ENCODE measurements around the gene GHR.

The GHR gene

DNA sequence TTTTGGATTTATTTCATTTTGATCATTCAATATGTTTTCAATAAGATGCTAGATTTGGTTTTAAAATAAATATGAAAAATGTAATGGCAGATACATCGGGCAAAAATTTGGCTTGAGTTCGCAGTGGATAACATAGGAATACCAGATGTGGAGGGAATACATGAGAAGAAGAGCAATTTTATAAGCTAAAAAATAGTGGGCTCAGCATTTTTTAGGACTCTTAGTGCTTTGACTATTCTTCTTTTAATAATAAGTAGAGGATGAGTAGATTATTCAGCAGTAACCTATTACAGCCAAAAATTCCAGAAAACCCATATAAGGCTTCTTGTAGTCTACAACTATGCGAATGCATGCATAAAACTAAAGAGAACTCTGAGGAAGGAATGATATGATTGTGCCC is 22.8 kb upstream of the GHR start:
- no peaks in the 10 kb centered on the region for H3K9me3 ChIP-seq (ENCODE audit: control insufficient read depth in 5 of 5, low read length in 5 of 5)
- no peaks in the 10 kb centered on the region for H3K36me3 ChIP-seq (ENCODE audit: control insufficient read depth in 5 of 5, insufficient read depth in 5 of 5, low read length in 5 of 5)
- no peak overlapping the region for H3K4me3 ChIP-seq (ENCODE audit: low read depth in 1 of 5, low read length in 5 of 5)
- H3K4me1 ChIP-seq (ENCODE audit: control insufficient read depth in 5 of 5, insufficient read depth in 5 of 5, low read length in 5 of 5) = peaks cover 0 to 30% (median 15%) of the 10 kb centered on the region in 5 donors
- no peak overlapping the region for H3K9ac ChIP-seq (ENCODE audit: low read length in 5 of 5)
- no peak overlapping the region for H3K27ac ChIP-seq (ENCODE audit: low read depth, low read length)
- H3K27me3 ChIP-seq (ENCODE audit: control insufficient read depth in 5 of 5, insufficient read depth in 4 of 5, low read length in 5 of 5) = no peaks in the 10 kb centered on the region

DNA sequence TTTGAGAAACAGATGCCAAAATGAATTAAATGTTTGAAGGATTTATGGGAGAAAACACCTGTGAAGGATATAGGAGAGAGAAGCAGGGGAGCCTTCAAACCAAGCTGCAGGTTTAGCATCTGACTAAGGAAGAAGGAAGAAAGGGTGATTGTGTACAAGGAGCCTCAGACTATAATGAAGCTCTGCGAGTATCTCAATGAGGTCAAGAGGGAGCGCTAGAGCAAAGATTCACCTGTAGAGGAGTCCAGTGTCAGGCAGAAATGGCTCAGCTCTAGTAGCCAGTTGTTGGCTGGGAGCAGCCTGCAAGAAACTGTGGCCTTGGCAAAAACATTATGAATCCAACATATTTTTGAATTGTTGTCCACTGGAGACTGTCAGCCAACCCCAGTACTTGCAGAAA is 20.0 kb upstream of the GHR start:
- Histone ChIP-seq H3K4me1 (ENCODE audit: control insufficient read depth in 5 of 5, insufficient read depth in 5 of 5, low read length in 5 of 5) (peaks cover 0 to 18% (median 10%) of the 10 kb centered on the region in 5 donors), H3K9me3 (ENCODE audit: control insufficient read depth in 5 of 5, low read length in 5 of 5) (no peaks in the 10 kb centered on the region), H3K4me3 (ENCODE audit: low read depth in 1 of 5, low read length in 5 of 5) (no peak overlapping the region)

DNA sequence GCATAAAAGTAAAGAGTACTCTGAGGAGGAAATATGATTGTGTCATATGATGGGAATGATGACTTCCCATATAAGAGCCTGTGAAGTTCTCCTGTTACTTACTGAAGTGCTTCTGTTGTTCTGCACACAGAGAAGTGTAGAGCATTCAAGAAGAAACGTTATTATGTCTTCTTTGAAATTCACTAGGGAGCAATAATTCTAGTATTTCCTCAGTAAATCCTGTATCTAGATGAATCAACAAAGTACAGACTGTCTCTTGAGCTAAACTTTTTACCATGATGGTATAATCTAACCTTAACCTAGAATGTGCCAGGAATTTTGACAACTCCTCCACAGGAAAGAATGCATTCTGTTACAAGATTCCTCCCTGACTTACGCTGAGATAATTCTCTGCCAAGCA is 18.9 kb upstream of the GHR start:
- no peaks in the 10 kb centered on the region for H3K9me3 ChIP-seq (ENCODE audit: control insufficient read depth in 5 of 5, low read length in 5 of 5)
- H3K9ac ChIP-seq (ENCODE audit: low read length in 5 of 5) = no peak overlapping the region
- H3K27ac ChIP-seq (ENCODE audit: low read depth, low read length) = no peak overlapping the region
- H3K4me3 ChIP-seq (ENCODE audit: low read depth in 1 of 5, low read length in 5 of 5) = no peak overlapping the region
- no peaks in the 10 kb centered on the region for H3K27me3 ChIP-seq (ENCODE audit: control insufficient read depth in 5 of 5, insufficient read depth in 4 of 5, low read length in 5 of 5)
- peaks cover 0 to 18% (median 10%) of the 10 kb centered on the region in 5 donors for H3K4me1 ChIP-seq (ENCODE audit: control insufficient read depth in 5 of 5, insufficient read depth in 5 of 5, low read length in 5 of 5)
- no peaks in the 10 kb centered on the region for H3K36me3 ChIP-seq (ENCODE audit: control insufficient read depth in 5 of 5, insufficient read depth in 5 of 5, low read length in 5 of 5)

More for the DNA sequence above, 20.0 kb upstream of the GHR start:
- H3K9ac ChIP-seq (ENCODE audit: low read length in 5 of 5) = no peak overlapping the region
- no peak overlapping the region for H3K27ac ChIP-seq (ENCODE audit: low read depth, low read length)
- no peaks in the 10 kb centered on the region for H3K36me3 ChIP-seq (ENCODE audit: control insufficient read depth in 5 of 5, insufficient read depth in 5 of 5, low read length in 5 of 5)
- no peaks in the 10 kb centered on the region for H3K27me3 ChIP-seq (ENCODE audit: control insufficient read depth in 5 of 5, insufficient read depth in 4 of 5, low read length in 5 of 5)

DNA sequence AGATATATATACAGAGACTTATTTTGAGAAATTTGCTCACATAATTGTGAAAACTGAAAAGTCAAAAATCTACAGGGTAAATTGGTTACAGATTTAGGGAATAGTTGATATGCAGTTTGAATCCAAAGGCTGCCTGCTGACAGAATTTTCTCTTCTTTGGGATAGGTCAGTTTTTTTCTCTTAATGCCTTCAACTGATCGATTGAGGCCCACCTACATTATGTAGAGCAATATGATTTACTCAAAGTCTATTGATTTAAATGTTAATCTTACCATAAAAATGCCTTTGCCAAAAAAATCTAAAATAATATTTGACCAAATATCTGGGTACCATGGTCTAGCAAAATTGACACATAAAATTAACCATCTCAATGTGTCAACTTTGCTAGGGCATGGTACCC is 3.9 kb upstream of the GHR start:
- no peaks in the 10 kb centered on the region for H3K36me3 ChIP-seq (ENCODE audit: control insufficient read depth in 5 of 5, insufficient read depth in 5 of 5, low read length in 5 of 5)
- H3K9ac ChIP-seq (ENCODE audit: low read length in 5 of 5) = no peak overlapping the region
- peaks cover 0 to 3% (median 0%) of the 10 kb centered on the region in 5 donors for H3K9me3 ChIP-seq (ENCODE audit: control insufficient read depth in 5 of 5, low read length in 5 of 5)
- H3K4me1 ChIP-seq (ENCODE audit: control insufficient read depth in 5 of 5, insufficient read depth in 5 of 5, low read length in 5 of 5) = peaks cover 3 to 21% (median 12%) of the 10 kb centered on the region in 5 donors
- H3K27ac ChIP-seq (ENCODE audit: low read depth, low read length) = no peak overlapping the region
- no peaks in the 10 kb centered on the region for H3K27me3 ChIP-seq (ENCODE audit: control insufficient read depth in 5 of 5, insufficient read depth in 4 of 5, low read length in 5 of 5)
- H3K4me3 ChIP-seq (ENCODE audit: low read depth in 1 of 5, low read length in 5 of 5) = no peak overlapping the region

DNA sequence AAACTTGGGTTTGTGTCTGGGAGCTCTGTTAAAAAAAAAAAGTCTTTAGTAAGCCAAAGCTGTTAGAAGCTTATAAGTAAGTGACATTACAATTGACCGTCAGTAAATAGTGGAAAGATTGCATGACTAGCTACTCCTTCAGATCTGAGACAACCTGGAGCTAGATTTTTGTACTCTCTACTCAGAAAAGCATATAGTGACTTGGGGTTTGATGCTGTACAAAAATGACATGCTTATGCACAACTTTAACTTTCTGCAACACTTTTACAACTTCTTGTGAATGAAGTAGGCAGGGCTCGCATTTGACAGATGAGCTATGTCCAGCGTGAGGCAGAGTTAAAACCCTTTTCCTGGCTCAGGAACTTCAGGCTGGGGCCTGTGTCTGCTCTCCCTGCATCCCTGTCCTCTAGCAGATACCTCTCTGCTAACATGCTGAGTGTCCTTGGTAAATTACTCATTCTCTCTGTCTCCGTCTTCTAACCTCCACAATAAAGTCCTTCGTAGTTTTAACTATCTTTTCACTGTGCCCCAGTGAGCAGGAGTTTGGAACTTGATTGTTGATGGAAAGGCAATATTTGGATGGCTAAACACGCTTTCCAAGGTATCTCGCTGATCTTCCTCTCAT is 471 bp upstream of the GHR start:
- Histone ChIP-seq H3K36me3 (ENCODE audit: control insufficient read depth in 5 of 5, insufficient read depth in 5 of 5, low read length in 5 of 5) (no peaks in the 10 kb centered on the region), H3K9me3 (ENCODE audit: control insufficient read depth in 5 of 5, low read length in 5 of 5) (no peaks in the 10 kb centered on the region), H3K4me3 (ENCODE audit: low read depth in 1 of 5, low read length in 5 of 5) (peak overlapping the region; percentile 82 to 98 (median 86))

DNA sequence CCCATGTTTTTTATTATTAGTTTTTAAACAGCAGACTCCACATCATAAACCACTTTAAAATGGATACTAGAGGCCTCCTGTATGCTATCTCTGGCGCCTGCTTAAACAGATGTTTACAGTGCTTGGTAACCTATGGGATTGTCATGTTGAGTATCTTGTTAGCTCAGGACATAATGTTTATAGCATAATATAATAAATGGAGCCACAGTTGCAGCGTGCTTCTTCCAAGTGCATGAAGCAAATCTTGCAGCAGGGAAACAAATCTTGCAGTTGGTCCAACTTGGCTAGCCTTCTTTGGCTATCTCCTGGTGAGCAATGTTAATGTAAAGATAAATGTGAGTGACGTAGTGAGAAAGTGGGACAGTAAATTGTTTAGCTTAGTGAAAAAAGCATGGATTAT is 2.8 kb downstream of the GHR start:
- H3K9me3 ChIP-seq (ENCODE audit: control insufficient read depth in 5 of 5, low read length in 5 of 5) = no peaks in the 10 kb centered on the region
- H3K27me3 ChIP-seq (ENCODE audit: control insufficient read depth in 5 of 5, insufficient read depth in 4 of 5, low read length in 5 of 5) = no peaks in the 10 kb centered on the region
- no peaks in the 10 kb centered on the region for H3K36me3 ChIP-seq (ENCODE audit: control insufficient read depth in 5 of 5, insufficient read depth in 5 of 5, low read length in 5 of 5)
- peak overlapping the region; percentile 82 to 98 (median 86) for H3K4me3 ChIP-seq (ENCODE audit: low read depth in 1 of 5, low read length in 5 of 5)
- peaks cover 3 to 79% (median 54%) of the 10 kb centered on the region in 5 donors for H3K4me1 ChIP-seq (ENCODE audit: control insufficient read depth in 5 of 5, insufficient read depth in 5 of 5, low read length in 5 of 5)
- no peak overlapping the region for H3K9ac ChIP-seq (ENCODE audit: low read length in 5 of 5)
- H3K27ac ChIP-seq (ENCODE audit: low read depth, low read length) = peak overlapping the region; percentile 81

More for the DNA sequence above, 471 bp upstream of the GHR start:
- H3K27ac ChIP-seq (ENCODE audit: low read depth, low read length) = peak overlapping the region; percentile 81
- H3K4me1 ChIP-seq (ENCODE audit: control insufficient read depth in 5 of 5, insufficient read depth in 5 of 5, low read length in 5 of 5) = peaks cover 3 to 54% (median 34%) of the 10 kb centered on the region in 5 donors
- H3K9ac ChIP-seq (ENCODE audit: low read length in 5 of 5) = peak overlapping the region in 4 of 5 donors; percentile 49 to 87 (median 72)
- no peaks in the 10 kb centered on the region for H3K27me3 ChIP-seq (ENCODE audit: control insufficient read depth in 5 of 5, insufficient read depth in 4 of 5, low read length in 5 of 5)

DNA sequence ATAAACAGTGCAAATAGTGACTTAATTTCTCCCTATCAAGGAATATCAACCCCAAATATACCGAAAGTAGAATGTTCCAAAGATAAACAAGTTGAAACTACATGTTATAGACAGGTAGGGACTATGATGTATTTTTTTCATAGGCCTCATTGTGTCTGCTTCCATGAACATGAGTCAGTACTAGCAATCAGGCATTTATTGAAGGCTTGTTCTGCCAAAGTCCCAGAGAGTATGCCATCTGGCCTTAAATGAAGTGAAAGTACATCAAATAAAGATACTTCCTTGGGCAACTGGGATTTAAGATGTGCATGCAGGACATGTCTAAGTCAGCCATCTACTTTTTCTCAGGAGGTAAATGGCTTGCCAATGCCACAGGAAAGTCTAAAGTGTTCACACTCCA is 6.5 kb downstream of the GHR start:
- peaks cover 0 to 77% (median 56%) of the 10 kb centered on the region in 5 donors for H3K4me1 ChIP-seq (ENCODE audit: control insufficient read depth in 5 of 5, insufficient read depth in 5 of 5, low read length in 5 of 5)
- H3K27ac ChIP-seq (ENCODE audit: low read depth, low read length) = peak overlapping the region; percentile 35
- no peak overlapping the region for H3K9ac ChIP-seq (ENCODE audit: low read length in 5 of 5)
- no peaks in the 10 kb centered on the region for H3K9me3 ChIP-seq (ENCODE audit: control insufficient read depth in 5 of 5, low read length in 5 of 5)
- no peaks in the 10 kb centered on the region for H3K27me3 ChIP-seq (ENCODE audit: control insufficient read depth in 5 of 5, insufficient read depth in 4 of 5, low read length in 5 of 5)
- no peak overlapping the region for H3K4me3 ChIP-seq (ENCODE audit: low read depth in 1 of 5, low read length in 5 of 5)
- no peaks in the 10 kb centered on the region for H3K36me3 ChIP-seq (ENCODE audit: control insufficient read depth in 5 of 5, insufficient read depth in 5 of 5, low read length in 5 of 5)

DNA sequence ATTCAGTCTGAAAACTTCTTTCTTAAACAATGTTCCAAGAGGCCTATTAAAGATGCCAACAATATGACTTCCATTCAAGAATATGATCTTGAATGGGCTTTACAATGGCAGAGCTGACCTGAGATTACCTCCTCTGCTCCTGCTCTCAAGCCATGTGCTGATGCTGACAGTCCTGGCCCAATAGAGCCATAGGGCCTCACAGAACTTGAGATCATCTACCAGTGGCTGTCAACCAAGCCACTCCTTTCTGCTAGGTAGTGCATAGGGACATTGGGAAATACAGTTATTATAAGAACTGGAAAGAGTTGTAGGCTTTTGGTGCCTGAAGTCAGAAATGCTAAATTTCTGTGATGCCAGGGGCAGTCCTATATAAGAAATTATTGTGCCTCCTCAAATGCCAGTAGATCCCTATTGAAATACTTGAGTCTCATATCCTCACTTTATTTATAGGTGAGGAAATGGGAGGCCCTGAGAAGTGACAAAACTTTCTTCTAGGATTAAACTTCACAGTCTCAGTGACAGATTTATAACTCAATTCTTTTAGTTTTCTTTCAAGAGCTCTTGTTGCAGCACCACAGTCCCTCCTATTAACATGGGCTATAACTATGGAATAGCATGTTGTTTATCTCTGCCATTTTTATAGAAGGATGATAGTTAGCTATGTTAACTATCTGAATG is 10.9 kb downstream of the GHR start:
- H3K9ac ChIP-seq (ENCODE audit: low read length in 5 of 5) = no peak overlapping the region
- H3K4me3 ChIP-seq (ENCODE audit: low read depth in 1 of 5, low read length in 5 of 5) = no peak overlapping the region
- no peaks in the 10 kb centered on the region for H3K27me3 ChIP-seq (ENCODE audit: control insufficient read depth in 5 of 5, insufficient read depth in 4 of 5, low read length in 5 of 5)
- H3K4me1 ChIP-seq (ENCODE audit: control insufficient read depth in 5 of 5, insufficient read depth in 5 of 5, low read length in 5 of 5) = peaks cover 0 to 62% (median 32%) of the 10 kb centered on the region in 5 donors
- peak overlapping the region; percentile 64 for H3K27ac ChIP-seq (ENCODE audit: low read depth, low read length)
- no peaks in the 10 kb centered on the region for H3K36me3 ChIP-seq (ENCODE audit: control insufficient read depth in 5 of 5, insufficient read depth in 5 of 5, low read length in 5 of 5)
- H3K9me3 ChIP-seq (ENCODE audit: control insufficient read depth in 5 of 5, low read length in 5 of 5) = no peaks in the 10 kb centered on the region

DNA sequence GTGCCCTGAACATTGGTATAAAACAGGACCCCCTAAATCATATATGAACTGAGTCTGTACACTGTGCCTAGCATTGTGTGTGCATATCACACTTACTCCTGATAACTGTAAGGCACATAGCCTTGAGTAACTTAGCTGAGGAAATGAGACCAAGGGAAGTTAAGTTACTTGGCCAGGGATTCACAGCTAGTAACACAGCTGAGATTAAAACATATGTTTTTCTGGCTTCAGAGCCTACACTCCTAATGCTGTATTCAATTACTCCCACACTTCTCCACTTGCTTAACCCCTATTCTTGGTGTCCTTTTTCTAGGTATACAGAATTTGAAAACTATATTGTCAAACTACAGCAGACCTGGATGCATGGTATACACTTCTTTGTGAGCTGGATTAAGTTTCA is 12.8 kb downstream of the GHR start:
- H3K36me3 ChIP-seq (ENCODE audit: control insufficient read depth in 5 of 5, insufficient read depth in 5 of 5, low read length in 5 of 5) = peaks cover 0 to 4% (median 0%) of the 10 kb centered on the region in 5 donors
- H3K4me1 ChIP-seq (ENCODE audit: control insufficient read depth in 5 of 5, insufficient read depth in 5 of 5, low read length in 5 of 5) = peaks cover 0 to 62% (median 19%) of the 10 kb centered on the region in 5 donors
- no peaks in the 10 kb centered on the region for H3K27me3 ChIP-seq (ENCODE audit: control insufficient read depth in 5 of 5, insufficient read depth in 4 of 5, low read length in 5 of 5)
- H3K27ac ChIP-seq (ENCODE audit: low read depth, low read length) = peak overlapping the region; percentile 37
- no peak overlapping the region for H3K9ac ChIP-seq (ENCODE audit: low read length in 5 of 5)
- no peak overlapping the region for H3K4me3 ChIP-seq (ENCODE audit: low read depth in 1 of 5, low read length in 5 of 5)
- H3K9me3 ChIP-seq (ENCODE audit: control insufficient read depth in 5 of 5, low read length in 5 of 5) = no peaks in the 10 kb centered on the region

DNA sequence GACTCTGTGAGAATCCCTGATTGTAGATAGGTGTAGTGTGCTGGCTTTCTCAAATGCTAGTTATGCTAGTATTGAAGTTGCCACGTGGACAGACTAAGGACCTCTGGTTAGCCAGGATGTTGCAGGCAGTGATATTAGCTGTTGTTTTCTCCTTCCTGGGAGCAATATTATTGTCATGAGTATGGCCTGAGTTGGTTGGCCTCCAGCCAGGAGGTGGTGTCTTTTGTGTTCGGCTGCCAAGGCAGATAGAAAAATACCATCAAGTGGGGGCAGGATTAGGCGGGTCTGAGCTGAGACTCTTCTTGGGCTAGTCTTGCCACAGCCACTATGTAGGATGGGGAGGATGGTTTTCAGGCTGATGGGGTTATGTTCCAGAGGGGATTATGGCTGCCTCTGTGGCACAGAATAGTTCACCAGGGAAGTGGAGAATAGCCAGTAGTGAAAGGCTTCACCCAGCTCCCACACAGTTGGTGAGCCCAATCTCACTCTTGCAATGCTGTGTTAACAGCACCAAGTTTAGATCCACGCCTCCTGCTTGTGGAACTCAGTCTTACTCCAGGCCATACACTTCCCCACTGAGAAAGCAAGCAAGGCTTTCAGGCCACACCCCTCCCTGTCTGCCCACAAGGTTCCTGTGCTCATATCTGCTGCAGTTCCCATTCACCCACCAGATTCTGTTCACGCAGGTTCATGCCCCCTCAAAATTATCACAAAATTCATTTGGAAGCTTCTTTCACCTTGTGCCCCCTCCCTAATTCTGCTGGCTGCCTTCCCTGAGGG is 31.2 kb downstream of the GHR start:
- Histone ChIP-seq H3K27ac (ENCODE audit: low read depth, low read length) (no peak overlapping the region), H3K9me3 (ENCODE audit: control insufficient read depth in 5 of 5, low read length in 5 of 5) (peaks cover 0 to 7% (median 0%) of the 10 kb centered on the region in 5 donors), H3K9ac (ENCODE audit: low read length in 5 of 5) (no peak overlapping the region), H3K4me3 (ENCODE audit: low read depth in 1 of 5, low read length in 5 of 5) (no peak overlapping the region), H3K4me1 (ENCODE audit: control insufficient read depth in 5 of 5, insufficient read depth in 5 of 5, low read length in 5 of 5) (peaks cover 0 to 30% (median 18%) of the 10 kb centered on the region in 5 donors), H3K27me3 (ENCODE audit: control insufficient read depth in 5 of 5, insufficient read depth in 4 of 5, low read length in 5 of 5) (no peaks in the 10 kb centered on the region), H3K36me3 (ENCODE audit: control insufficient read depth in 5 of 5, insufficient read depth in 5 of 5, low read length in 5 of 5) (no peaks in the 10 kb centered on the region)
